Measurements from ENCODE around the gene TMEM62. TPM values are rescaled to one million over a fixed set of nuclear protein-coding genes. Genes with fewer than 3 reads are reported as not detected.

The TMEM62 gene
- total RNA-seq, 2 donors from 2014 or later, result 15.7 to 21.4 TPM

Other genes starting within 250 kb of the TMEM62 start
- 10 to 100 TPM in 1 of 2 donors, 1 to 10 TPM in 1; 8.1 to 10.7 TPM for gene TTBK2, start 212.8 kb upstream of the TMEM62 start, total RNA-seq
- 10 to 100 TPM; 33.3 to 37.4 TPM for gene UBR1, start 27.5 kb upstream of the TMEM62 start, total RNA-seq
- 10 to 100 TPM; 63.1 to 66.8 TPM for gene CCNDBP1, start 51.8 kb downstream of the TMEM62 start, total RNA-seq
- not detected for gene EPB42, start 87.4 kb downstream of the TMEM62 start, total RNA-seq
- gene TGM5, start 133.3 kb downstream of the TMEM62 start, total RNA-seq, result under 1 TPM; 0.48 to 0.61 TPM
- gene TGM7, start 168.7 kb downstream of the TMEM62 start, total RNA-seq, result not detected
- gene LCMT2, start 197.0 kb downstream of the TMEM62 start, total RNA-seq, result 10 to 100 TPM in 1 of 2 donors, 1 to 10 TPM in 1; 7.1 to 10.4 TPM
- 10 to 100 TPM; 18.6 to 20.6 TPM for gene ZSCAN29, start 237.5 kb downstream of the TMEM62 start, total RNA-seq
- gene TUBGCP4, start 237.5 kb downstream of the TMEM62 start, total RNA-seq, result 10 to 100 TPM; 32.3 to 41.3 TPM